SH-SY5Y (cell line): ENCODE results near the gene PLEKHB2.

Source experiments
- GATA2 ChIP-seq: IDR thresholded peaks from 2 replicates; pipeline ENCODE4 v1.6.1; 2011; ENCODE audit warnings: mild to moderate bottlenecking, low read depth, low read length
- GATA3 ChIP-seq: IDR thresholded peaks from 2 replicates; pipeline ENCODE4 v1.6.1; 2011; ENCODE audit warnings: low read depth, mild to moderate bottlenecking, low read length, moderate library complexity

The PLEKHB2 gene

DNA sequence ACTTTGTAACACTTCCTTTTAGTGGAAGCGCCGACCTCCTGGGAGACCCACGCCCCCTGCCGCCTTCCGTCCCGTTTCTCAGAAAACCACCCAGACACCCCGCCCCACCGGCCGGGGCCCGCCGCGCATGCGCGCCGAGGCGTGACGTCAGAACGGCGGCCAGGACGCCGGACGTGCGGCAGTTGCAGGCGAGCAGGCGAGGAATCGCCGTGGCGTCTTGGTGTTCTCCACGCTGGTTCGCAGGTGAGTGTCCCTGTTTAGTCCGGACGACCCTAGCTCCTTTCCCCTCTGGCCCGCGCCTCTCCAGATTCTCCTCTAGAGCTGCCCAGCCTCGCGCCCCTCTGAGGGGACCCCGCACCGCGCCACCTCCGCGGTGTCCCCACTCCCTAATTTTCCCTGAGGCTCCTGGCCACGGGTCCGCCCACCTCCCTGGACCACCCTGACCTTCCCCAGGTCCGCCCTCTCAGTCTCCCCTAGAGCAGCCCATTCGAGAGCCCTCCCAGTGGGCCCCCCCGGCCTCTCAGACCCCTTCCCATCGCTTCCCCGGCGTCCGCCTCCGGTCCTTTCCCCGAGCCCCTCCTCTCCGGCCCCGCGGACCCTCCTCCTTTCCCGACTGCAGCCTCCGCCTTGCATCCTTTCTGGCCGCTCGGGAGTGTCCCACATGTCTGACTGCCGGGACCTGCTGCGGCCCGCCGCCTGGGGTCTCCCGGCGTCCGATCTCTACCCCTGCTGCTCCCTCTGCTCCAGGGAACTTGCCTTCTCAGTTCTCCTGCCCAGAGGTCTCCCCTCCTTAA lies at the start of gene PLEKHB2:
TSS of gene PLEKHB2 (plus strand) at position 181 of the 794 bp plus-strand sequence. CDS start 15,606 bp downstream, outside the sequence.
- TF ChIP-seq GATA2 (no peak), GATA3 (no peak)

GRCh38 chr2:131056204-131056931 lies 48.8 kb upstream of the PLEKHB2 start:
- TF ChIP-seq GATA2 (no peak), GATA3 (no peak)

DNA sequence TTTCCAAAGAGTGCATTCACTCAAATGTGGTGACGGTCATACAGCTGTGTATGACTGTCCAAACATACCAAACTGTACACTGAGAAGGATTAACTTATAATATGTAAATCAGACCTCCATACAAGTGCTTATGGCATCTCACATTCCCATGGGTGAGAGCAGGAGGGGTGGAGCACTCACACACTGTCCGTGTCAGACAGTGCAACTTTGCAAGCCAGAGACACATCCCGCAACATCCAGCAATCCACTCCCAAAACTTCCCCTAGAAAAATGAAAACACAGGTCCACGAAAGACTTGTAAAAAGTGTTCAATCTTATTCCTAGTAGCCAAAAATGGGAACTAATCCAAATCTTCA lies 48.2 kb upstream of the PLEKHB2 start:
- TF ChIP-seq GATA3: no peak
- no peak for TF ChIP-seq GATA2

DNA sequence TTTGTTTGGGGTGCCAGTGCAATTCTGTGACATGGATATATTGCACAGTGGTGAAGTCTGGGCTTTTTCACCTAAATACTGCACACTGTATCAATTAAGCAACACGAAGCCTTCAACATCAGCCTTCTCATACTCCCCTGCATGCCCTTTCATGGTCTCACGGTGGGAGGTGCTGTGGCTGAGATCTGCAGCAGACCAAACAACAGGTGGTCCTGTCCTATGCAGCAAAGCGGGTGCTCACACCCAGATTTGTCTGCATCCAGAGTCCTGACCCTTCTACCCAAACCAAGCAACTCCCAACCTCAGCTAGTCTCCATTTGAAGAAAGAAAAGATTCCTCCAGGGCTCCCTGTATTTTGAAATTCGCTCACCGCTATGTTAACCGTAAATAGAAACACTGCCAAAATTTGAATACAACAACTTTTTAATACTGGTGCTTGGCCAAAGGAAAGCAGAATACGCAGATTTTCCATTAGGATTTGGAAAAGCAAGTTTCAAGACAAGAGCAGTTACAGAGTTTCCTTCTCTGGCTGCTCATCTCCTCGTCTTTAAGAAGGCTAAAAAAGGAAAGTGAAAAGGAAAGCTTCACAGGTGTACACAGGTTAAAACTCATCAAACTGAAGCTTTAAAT lies 46.8 kb upstream of the PLEKHB2 start:
- TF ChIP-seq GATA3 (no peak), GATA2 (no peak)

- TF ChIP-seq GATA3 (no peak), GATA2 (no peak)
Measured at GRCh38 chr2:131058920-131059319, 46.2 kb upstream of the PLEKHB2 start.

DNA sequence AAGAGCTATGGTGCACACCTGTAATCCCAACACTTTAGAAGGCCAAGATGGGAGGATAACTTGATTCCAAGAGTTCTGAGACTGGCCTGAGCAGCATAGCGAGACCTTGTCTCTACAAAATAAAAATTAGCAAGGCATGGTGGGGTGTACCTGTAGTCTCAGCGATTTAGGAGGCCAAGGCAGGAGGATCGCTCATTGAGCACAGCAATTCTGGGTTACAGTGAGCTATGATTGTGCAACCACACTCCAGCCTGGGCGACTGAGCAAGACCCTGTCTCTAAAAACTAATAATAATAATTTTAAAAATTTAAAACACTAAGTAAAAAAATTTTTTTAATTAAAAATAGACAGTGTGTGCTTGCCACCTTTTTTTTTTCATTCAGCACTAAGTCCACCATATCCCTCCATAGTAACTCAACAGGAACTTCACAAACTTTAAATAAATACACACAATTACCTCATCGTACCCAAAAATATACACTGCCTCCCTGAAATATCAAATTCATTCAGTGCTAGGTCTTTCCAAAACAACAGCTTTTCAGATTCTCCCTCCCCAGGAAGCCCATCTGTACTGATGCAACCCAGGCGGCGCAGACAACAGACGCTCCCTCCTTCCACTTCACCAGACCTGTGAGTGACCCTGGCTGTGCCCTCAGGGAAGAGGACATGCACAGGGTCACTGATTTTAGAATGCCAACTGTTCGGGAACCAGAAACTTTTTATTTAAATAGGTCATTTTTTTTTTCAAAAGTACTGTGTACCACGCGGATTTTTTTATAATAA lies 41.4 kb upstream of the PLEKHB2 start:
- TF ChIP-seq GATA3 (no peak), GATA2 (no peak)

GRCh38 chr2:131064589-131065512 lies 40.3 kb upstream of the PLEKHB2 start:
- TF ChIP-seq GATA3 (no peak), GATA2 (no peak)

DNA sequence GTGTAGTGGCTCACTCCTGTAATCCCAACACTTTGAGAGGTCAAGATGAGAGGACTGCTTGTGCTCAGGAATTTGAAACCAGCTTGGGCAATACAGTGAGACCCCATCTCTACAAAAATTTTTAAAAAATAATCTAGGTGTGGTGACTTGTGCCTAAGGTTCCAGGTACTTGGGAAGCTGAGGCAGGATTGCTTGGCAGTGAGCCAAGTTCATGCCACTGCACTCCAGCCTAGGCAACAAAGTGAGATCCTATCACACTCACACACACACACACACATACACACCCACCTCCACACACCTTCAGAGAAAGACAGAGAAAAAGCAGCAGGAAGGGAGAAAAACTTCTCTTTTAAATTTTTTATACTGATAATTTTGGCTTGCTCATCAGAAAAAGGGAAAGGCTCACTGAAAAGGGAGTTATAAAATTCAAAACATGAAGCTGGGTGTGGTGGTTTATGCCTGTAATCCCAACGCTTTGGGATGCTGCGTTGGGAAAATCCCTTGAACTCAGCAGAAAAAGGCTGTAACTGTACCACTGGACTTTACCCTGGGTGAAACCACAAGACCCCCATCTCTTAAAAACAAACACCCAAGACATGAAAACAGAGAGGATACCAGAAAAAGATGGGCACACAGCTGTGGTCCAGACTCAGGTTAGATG lies 37.5 kb upstream of the PLEKHB2 start:
- no peak for TF ChIP-seq GATA2
- TF ChIP-seq GATA3: no peak

DNA sequence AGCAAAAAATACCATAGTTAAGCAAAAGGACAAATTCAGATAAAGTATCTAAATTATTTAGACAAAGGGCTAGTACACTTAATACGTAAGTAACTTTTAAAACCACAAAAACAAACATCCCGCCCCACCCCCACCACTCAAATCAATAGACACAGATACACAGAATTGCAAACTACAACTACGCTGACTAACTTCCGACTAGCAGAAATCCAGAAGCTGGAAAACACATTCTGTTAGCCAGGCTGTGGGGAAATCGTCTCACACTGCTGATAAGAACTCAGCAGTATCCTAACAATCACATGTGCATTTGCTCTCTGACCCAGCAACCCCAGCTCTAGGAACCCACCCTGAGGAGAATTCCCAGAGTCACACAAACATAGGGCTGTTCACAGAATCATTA lies 28.4 kb upstream of the PLEKHB2 start:
- TF ChIP-seq GATA2 (no peak), GATA3 (no peak)

- TF ChIP-seq GATA2 (no peak), GATA3 (no peak)
Measured at GRCh38 chr2:131077182-131077846, 27.8 kb upstream of the PLEKHB2 start.

DNA sequence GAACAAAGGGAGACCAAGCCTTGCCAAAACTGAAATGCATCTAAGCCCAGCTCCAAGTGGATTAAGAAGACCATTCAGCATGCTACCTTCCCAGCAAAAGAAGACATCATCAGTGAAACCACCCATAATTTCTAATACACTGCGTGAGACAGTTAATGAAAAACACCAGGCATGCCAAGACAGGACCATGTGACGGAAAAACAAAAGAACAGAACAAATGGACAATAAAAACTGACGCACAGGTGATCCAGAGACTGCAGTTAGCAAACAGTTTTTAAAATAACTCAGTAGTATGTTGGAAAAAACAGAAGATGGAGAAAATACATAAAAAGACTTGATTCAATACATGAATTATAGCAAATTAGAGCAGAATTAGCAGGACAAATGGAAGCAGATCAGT lies 27.2 kb upstream of the PLEKHB2 start:
- TF ChIP-seq GATA3: no peak
- no peak for TF ChIP-seq GATA2

- no peak for TF ChIP-seq GATA2
- TF ChIP-seq GATA3: no peak
Measured at GRCh38 chr2:131081190-131081589, 23.9 kb upstream of the PLEKHB2 start.

DNA sequence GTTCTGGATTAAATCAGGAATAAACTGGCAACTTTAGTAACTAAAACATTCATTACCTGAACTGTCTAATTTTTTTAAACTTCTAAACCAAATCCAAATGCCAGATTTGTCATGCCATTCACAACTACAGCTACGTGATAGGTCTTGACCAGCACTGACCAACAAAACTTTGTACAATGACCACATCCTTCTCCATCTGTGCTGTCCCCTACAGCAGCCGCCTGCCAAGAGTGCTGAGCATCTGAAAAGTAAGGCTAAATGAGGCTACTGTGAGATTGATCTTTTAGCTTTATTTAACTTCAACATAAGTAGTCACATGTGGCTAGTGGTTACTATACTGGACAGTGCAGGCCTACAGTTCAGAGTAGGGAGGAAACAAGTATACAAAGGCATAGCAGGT lies 19.5 kb upstream of the PLEKHB2 start:
- TF ChIP-seq GATA2 (no peak), GATA3 (no peak)

DNA sequence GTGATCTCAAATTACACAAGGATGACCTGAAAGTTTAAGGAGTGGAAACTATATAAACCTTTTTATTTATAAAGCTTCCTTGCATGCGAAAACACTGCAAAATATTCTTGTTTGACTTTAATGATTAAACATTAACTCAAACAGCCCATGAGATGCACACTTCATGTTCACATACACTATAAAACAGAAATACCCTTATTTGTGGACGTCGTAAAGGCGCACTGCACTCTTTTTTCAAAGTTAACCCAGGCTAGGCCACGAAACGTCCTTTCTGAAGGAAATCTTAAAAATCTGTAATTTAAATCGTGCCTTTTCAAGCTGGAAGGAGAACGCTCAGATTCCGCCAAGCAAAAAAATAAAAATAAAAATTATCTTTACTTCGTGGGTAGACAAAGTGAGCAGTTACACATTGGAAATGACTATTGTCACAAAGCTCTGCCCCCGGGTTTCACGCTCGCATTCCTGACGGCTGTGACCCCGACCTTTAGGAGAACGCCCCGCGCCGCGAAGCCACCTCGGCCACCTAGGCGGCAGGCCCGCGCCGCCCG lies 12.6 kb upstream of the PLEKHB2 start:
- TF ChIP-seq GATA2: no peak
- no peak for TF ChIP-seq GATA3
